Measurements from ENCODE around the gene SLC5A5.

SLC5A5 gene

DNA sequence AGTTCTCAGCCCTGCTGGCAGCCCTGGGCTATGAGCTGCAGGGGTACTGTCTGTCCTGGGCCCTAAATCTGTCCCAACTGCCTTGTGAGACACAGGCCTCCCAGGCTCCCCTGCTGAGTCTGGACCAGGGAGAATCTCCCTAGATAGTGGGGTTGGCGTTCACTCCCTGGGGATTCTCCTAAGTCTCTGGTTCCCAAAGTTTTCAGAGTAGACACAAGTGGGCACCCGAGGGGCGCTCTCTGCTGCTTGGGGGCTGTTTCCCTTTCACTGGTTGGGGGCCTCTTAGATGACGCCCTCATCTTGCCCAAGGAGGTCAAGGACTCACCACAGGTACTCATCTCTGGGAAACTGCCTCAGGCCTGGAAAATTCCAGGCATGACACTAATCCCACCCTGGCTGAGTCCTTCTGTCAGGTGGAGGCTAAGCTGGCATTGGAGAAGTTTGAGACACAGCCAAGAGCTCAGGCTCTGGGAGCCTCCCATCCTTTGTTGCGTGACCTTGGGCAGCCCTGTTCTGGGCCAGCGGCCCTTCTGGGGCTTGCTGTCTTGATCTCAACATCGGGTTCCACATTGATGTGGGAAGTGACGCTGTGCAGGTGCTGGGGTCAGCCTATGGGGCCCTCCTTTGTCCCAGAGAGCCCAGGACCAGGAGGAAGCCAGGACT, 8.1 kb upstream of the SLC5A5 start:
- H2AFZ ChIP-seq (ENCODE audit: low read depth, low read length) = no peak overlapping the region
- H3K9ac ChIP-seq (ENCODE audit: low read length) = no peak overlapping the region
- no peaks in the 10 kb centered on the region; the same call in 1 of the 2 replicates for H3K27me3 ChIP-seq (ENCODE audit: low read depth, low read length)
- peaks cover 50% of the 10 kb centered on the region for H3K36me3 ChIP-seq (replicated peaks; ENCODE audit: low read depth, low read length)
- H3K79me2 ChIP-seq (ENCODE audit: low read length) = peaks cover 36% of the 10 kb centered on the region
- peaks cover 60% of the 10 kb centered on the region for H4K20me1 ChIP-seq (ENCODE audit: insufficient read depth, low read length)
- H3K9me3 ChIP-seq (ENCODE audit: insufficient read depth, low read length) = no peaks in the 10 kb centered on the region
- no peak overlapping the region for H3K27ac ChIP-seq (ENCODE audit: low read length)
- H3K4me1 ChIP-seq (ENCODE audit: low read length) = peaks cover 24% of the 10 kb centered on the region
- H3K4me2 ChIP-seq (ENCODE audit: low read length) = no peak overlapping the region
- TF ChIP-seq, protein P1, sequence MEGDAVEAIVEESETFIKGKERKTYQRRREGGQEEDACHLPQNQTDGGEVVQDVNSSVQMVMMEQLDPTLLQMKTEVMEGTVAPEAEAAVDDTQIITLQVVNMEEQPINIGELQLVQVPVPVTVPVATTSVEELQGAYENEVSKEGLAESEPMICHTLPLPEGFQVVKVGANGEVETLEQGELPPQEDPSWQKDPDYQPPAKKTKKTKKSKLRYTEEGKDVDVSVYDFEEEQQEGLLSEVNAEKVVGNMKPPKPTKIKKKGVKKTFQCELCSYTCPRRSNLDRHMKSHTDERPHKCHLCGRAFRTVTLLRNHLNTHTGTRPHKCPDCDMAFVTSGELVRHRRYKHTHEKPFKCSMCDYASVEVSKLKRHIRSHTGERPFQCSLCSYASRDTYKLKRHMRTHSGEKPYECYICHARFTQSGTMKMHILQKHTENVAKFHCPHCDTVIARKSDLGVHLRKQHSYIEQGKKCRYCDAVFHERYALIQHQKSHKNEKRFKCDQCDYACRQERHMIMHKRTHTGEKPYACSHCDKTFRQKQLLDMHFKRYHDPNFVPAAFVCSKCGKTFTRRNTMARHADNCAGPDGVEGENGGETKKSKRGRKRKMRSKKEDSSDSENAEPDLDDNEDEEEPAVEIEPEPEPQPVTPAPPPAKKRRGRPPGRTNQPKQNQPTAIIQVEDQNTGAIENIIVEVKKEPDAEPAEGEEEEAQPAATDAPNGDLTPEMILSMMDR (IDR thresholded peaks at IDR 0.05; ENCODE audit: low read depth, low read length) = no peak
- TF ChIP-seq EZH2phosphoT487 (IDR thresholded peaks at IDR 0.05; ENCODE audit: low read depth) = no peak
- H3K4me3 ChIP-seq (ENCODE audit: low read length) = no peak overlapping the region

DNA sequence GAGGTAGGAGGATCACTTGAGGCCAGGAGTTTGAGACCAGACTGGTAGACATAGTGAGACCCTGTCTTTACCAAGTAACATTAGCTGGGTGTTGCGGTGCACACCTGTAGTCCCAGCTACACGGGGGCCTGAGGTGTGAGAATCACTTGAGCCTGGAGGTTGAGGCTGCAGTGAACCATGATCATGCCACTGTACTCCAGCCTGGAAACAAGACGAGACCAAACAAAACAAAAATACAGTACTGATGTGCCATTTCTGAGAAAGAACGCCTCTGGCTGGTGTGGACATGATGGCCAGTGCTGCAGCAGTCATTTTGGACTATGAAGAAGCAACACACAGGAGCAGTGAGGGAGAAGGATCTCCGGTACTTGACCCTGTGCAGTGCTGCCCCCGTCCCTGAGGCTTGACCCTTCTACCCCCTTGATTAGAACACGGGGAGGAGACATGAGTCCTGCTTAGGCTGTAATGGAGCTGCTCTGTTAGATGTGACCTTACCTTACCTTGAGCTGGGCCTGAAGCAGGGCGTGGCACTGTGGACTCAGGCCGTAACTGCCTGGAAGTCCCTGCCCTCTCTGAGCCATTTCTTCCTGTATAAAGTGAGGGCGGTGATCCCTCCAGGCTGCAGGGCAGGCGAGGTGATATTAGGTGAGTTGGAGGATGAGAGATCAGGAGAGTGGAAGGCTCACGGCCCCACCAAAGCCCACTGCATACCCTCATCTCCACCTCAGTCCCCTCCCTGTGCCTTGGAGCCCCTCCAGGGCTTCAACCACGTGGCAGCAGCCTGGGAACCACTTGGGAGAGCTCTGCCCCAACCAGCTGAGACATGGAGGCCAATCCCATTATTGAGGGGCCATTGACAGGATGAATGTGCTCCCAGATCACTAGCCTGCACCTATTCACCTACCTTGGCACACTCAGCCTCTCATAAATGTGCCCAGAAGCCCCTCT, 6.1 kb upstream of the SLC5A5 start:
- TF ChIP-seq EZH2phosphoT487 (IDR thresholded peaks at IDR 0.05; ENCODE audit: low read depth) = no peak
- TF ChIP-seq, protein P1 (IDR thresholded peaks at IDR 0.05; ENCODE audit: low read depth, low read length) = no peak
- peaks cover 22% of the 10 kb centered on the region for H3K79me2 ChIP-seq (ENCODE audit: low read length)
- H2AFZ ChIP-seq (ENCODE audit: low read depth, low read length) = no peak overlapping the region
- peaks cover 20% of the 10 kb centered on the region for H3K4me1 ChIP-seq (ENCODE audit: low read length)
- H3K27ac ChIP-seq (ENCODE audit: low read length) = 0 out of 2 replicates have a peak overlapping the region, but pooled peaks have one; percentile 0
- no peak overlapping the region for H3K9ac ChIP-seq (ENCODE audit: low read length)
- H4K20me1 ChIP-seq (ENCODE audit: insufficient read depth, low read length) = peaks cover 54% of the 10 kb centered on the region
- H3K27me3 ChIP-seq (ENCODE audit: low read depth, low read length) = no peaks in the 10 kb centered on the region; the same call in 1 of the 2 replicates
- H3K9me3 ChIP-seq (ENCODE audit: insufficient read depth, low read length) = no peaks in the 10 kb centered on the region
- H3K36me3 ChIP-seq (replicated peaks; ENCODE audit: low read depth, low read length) = peaks cover 44% of the 10 kb centered on the region
- no peak overlapping the region for H3K4me3 ChIP-seq (ENCODE audit: low read length)
- no peak overlapping the region for H3K4me2 ChIP-seq (ENCODE audit: low read length)

DNA sequence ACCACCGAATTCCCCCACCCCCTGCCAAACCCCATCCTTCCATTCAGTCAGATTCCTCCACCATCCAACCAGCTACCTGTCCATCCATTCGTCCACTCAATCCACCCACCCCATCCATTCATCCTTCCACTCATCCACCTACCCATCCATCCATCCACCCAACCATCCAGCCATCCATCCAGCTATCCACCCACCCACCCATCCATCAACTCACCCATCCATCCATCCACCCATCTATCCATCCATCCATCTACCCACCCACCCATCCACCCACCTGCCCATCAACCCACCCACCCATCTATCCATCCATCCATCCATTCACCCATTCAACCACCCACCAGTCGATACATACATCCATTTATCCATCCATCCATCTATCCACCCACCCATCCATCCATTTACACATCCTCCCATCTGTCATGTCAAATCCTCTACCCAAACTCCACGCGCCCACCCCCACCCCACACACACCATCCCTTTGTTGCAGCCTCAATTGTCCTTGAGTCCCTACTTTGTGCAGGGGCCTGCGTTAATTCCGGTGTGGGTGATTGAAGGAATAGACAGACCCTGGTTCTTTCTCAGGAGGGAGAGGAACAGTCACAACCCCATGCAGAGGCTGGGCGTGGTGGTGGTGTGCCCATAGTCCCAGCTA, 5.3 kb upstream of the SLC5A5 start:
- H3K79me2 ChIP-seq (ENCODE audit: low read length) = peaks cover 14% of the 10 kb centered on the region
- H3K36me3 ChIP-seq (replicated peaks; ENCODE audit: low read depth, low read length) = peaks cover 36% of the 10 kb centered on the region
- H3K4me1 ChIP-seq (ENCODE audit: low read length) = peaks cover 14% of the 10 kb centered on the region
- no peak overlapping the region for H3K4me2 ChIP-seq (ENCODE audit: low read length)
- no peak overlapping the region for H3K4me3 ChIP-seq (ENCODE audit: low read length)
- no peaks in the 10 kb centered on the region; the same call in 1 of the 2 replicates for H3K27me3 ChIP-seq (ENCODE audit: low read depth, low read length)
- TF ChIP-seq EZH2phosphoT487 (IDR thresholded peaks at IDR 0.05; ENCODE audit: low read depth) = no peak
- TF ChIP-seq, protein P1 (IDR thresholded peaks at IDR 0.05; ENCODE audit: low read depth, low read length) = no peak
- H4K20me1 ChIP-seq (ENCODE audit: insufficient read depth, low read length) = peaks cover 46% of the 10 kb centered on the region
- no peak overlapping the region for H3K27ac ChIP-seq (ENCODE audit: low read length)
- H3K9ac ChIP-seq (ENCODE audit: low read length) = no peak overlapping the region
- no peaks in the 10 kb centered on the region for H3K9me3 ChIP-seq (ENCODE audit: insufficient read depth, low read length)
- no peak overlapping the region for H2AFZ ChIP-seq (ENCODE audit: low read depth, low read length)
